ENCODE results near the gene PISD.
"Not testable (repeated sequence)": the region's sequence is repeated elsewhere in the genome, so short reads cannot be mapped to it uniquely, and the experiment has no call there.

The PISD gene

DNA sequence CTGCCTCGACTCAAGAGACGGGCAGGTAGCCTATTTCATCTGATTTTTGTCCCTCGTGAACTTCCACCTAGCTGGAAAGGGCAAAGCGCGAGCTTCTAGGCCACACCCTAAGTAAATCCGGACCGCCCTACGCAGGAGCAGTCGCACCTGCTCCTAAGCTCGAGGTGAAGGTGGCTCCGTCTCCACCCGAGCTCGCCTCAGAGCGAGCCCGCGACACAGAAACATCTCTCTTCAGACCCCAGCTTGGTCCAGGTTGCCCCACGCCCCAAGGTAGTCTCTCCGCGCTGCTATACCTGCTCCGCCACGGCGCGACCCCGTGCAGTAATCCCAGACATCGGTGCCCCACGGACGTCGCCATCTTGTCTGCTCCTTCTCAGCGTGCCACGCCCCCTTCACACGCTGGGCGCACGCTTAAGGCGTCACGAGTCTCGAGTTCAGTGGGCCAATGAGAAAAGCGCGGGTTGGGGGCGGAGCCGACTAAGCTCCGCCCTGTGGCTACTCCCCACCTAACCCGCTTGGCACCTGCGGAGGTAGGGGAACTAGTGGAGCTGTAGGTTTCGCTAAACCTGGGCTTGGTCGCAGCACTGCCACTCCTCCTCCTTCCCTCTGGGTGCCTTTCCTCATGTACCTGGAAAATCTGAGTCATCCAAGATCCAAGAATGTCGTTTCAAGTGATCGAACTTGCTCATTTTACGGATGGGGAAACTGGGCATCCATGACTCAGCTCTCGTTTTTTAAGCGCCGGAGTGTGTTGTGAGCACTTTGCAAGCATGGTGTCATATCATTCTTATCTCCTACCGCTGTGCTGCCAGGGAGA lies at the start of gene PISD:
Gene PISD, minus strand, starts transcription at position 365 of the 817 bp plus-strand sequence. Its CDS starts 7 bp downstream, at position 358.
- DNase-seq: peak; percentile 97

DNA sequence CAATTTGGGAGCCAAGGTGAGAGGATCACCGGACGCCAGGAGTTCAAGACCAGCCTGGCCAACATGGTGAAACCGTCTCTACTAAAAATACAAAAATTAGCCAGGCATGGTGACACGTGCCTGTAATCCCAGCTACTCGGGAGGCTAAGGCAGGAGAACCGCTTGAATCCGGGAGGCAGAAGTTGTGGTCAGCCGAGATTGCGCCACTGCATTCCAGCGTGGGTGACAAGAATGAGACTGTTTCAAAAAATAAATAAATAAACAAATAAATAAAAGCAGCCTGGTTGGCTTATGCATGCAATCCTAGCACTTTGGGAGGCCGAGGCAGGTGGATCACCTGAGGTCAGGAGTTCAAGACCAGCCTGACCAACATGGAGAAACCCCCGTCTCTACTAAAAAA lies 49.2 kb upstream of the PISD start:
- DNase-seq: not testable (repeated sequence)

DNA sequence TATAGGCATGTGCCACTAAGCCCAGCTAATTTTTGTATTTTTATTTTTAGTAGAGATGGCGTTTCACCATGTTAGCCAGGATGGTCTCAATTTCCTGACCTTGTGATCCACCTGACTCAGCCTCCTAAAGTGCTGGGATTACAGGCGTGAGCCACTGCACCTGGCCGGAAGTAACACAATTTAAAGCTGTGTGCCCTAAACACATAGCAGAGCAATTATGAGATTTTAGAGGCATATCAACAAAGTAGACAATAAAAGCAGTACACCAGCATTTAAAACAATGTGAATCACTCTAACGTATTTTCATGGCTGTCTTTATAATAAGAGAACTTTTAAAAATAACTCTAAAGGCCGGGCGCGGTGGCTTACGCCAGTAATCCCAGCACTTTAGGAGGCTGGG lies 45.5 kb upstream of the PISD start:
- no peak for DNase-seq

DNA sequence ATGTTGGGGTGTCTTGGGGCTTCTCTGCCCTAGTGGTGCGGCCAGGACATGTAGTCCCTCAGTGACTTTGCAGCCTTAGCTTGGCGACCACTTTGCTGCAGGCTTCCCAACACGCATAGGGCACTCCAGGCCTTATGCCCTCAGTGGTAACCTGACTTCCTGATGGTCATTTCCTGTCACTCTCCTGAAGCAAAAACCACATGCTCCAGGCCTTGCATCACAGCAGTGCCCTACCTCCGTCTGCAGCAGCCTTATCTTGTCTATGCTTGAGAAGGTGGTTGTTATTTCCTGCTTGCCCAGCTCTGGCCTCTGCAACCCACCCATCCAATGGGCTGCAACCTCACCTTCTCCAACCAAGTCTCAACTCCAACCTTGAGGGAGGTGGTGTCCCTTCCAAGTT lies 33.4 kb upstream of the PISD start:
- DNase-seq: no peak

DNA sequence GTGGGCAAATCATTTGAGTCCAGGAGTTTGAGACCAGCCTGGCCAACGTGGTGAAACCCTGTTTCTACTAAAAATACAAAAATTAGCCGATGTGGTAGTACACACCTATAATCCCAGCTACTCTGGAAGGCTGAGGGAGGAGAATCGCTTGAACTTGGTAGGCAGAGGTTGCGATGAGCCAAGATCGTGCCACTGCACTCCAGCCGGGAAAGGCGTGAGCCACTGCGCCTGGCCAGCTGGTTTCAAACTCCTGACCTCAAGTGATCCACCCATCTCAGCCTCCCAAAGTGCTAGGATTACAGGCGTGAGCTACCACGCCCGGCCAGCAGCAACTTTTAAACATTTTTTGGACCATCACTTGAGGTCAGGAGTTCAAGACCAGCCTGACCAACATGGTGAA lies 32.0 kb upstream of the PISD start:
- not testable (repeated sequence) for DNase-seq

DNA sequence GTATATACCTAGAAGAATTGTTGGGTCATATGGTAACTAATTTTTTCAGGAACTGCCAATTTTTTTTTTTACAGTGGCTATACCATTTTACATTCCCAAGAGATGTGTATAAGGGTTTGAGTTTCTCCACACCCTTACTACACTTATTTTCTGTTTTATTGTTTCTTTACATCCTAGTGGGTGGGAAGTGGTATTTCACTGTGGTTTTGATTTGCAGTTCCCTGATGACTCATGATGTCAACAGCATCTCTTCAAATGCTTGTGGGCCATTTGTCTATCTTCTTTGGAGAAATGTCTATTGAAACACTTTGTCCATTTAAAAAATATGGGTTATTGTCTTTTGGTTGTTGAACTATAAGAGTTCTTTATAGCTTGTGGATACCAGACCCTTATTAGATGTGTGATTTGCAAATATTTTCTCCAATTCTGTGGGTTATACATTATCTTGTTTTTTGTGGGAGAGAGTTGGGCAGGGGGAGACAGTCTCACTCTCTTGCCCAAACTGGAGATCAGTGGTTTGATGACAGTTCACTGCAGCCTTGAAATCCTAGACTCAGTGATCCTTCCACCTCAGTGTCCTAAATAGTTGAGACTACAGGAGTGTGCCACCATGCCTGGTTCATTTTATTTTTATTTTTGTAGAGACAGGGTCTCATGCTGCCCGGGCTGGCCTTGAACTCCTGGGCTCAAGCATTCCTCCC lies 30.3 kb upstream of the PISD start:
- no peak for DNase-seq

DNA sequence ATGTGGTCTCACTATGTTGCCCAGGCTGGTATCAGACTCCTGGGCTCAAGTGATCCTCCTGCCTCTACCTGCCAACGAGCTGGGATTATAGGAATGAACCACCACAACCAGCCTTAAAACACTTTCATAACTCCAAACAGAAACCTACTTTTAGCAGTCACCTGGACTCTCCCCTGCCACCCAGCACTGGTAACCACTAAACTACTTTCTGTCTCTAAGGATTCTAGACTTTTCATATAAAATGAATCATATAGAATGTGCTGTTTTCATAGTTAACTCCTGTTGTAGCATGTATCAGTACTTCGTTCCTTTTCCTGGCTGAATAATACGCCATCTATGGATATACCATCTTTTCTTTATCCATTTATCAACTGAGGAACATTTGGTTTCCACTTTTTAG lies 29.4 kb upstream of the PISD start:
- DNase-seq: no peak

DNA sequence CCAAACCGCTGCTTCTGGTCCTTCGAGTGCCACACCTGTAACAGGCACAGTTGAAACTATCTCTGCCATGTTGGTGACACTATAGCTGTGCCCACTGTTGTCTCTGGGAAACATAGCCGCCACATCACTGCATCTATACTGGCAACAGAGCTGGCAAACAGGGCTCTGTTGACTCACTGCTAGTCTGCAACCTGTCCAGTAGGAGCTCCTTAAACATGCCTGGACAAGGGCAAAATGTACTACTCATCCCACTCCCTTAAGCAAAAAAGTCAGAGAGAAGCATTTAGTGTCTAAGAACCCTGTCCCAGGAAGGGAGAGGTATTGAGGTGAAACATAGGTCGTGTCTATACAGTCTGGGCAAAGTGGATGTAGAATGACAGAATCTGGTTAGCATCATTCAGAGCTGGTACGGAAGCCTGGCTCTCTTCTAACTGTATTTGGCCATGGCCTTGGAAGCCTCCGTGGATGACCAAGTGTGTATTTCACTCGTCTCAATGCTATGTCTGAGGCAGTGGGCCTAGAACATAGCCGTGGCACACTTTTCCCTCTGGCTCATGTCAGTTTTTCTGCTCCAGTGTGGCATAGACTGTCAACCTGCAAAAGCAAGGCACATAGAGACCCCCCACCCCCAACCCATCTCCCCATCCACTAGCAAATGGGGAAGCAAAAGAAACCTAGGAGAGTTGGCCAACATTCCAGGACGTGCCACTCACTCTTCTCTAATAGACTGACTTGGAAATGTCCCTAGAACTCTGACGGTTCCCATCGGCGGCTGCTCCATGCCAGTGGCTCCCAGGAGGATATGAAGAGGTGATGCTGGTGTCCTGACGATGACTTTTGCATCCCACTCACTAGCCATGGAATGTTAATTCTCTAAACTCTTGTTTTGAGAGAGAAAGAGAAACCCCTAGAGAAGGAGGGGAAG lies 21.4 kb upstream of the PISD start:
- no peak for DNase-seq

DNA sequence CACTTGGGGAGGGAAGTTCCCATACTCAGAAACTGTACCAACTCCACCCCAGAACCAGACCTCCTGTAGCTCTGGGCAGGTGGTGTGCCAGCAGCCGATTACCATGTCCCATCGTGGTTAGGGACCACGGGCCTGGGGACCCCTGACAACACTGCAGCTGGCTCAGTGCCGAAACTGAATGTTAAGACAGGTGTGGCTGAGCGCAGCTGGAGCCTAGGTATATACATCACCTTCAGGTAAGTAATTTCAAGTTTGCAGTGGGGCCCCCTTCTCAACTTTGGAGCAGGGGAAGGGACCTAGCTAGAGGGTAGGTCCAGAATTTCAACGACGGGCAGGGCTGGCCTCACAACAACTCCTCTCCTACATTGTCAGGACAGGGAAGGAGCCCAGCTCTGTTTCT lies 20.7 kb upstream of the PISD start:
- DNase-seq: no peak

DNA sequence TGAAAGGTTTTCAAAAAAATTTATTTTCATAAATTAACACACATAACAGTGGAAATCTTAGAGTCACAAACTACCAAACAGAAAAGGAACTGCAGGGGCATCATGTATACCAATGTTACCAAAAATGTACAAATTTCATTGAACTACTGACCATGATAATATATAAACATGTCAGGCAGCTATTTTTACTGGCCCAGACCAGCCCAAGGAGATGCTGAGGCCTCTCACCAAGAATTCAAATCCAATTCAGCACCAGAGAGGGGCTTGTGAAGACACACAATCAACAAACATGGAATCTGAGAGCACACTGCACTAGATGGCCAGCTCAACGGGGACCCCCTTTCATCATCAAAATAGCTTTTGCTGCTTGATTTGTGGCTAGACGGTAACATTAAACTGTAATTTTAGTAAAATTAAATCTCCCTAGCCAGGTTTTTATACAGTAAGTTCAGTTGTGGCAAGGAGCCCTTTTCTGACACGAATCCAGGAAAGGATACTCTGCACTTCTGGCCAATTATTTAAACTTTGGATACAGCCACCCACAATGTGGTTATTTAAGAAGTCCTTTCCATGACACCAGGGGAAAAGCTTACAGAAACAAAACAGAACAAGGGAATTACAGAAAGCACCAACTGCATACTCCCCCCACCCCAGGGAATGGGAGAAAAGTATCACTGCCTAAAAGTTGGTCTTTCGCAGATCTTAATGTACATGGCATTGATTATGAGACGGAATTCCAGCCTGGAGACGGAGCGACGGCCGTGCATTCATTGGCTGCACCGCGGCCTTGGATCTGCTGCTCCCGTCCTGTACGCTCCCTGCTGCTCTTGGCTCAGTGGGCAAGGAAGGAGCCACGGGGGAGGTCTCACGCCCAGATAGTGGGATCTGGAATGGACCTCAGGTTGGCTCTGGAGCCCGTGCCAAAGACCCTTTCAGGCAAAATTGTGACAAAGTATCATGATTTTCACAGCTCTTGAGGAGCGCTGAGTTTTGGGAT lies 19.6 kb upstream of the PISD start:
- DNase-seq: no peak

DNA sequence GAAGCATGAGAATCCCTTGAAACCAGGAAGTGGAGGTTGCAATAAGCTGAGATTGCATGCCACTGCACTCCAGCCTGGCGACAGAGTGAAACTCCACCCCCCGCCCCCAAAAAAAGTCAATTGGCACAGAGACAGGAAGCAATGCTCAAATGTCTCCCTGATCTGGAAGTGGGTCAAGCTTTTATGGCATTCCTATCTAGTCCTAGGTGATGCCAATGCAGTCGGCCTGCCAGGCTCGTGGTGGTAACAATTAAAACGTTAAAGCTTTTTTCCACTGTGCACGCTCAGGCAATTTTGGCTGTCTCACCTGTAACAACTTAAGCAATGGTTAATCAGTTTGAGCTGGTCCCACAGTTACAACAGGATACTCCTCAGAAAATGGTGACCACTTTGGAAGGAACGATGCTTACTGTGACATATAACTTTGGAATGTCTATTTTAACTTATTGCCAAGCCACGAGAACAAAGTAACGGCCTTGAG lies 18.9 kb upstream of the PISD start:
- DNase-seq: no peak

DNA sequence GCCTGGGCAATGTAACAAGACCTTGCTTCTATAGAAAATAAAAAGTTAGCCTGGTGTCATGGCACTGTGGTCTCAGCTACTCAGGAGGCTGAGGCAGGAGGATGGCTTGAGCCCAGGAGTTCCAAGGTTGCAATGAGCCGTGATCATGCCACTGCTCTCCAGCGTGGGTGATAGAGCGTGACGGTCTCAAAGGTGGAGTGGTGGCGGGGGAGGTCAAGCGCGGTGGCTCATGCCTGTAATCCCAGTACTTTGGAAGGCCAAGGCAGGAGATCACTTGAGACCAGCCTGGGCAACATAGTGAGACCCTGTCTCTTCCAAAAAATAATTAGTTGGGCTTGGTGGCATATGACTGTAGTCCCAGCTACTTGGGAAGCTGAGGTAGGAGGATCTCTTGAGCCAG lies 16.7 kb upstream of the PISD start:
- no peak for DNase-seq

DNA sequence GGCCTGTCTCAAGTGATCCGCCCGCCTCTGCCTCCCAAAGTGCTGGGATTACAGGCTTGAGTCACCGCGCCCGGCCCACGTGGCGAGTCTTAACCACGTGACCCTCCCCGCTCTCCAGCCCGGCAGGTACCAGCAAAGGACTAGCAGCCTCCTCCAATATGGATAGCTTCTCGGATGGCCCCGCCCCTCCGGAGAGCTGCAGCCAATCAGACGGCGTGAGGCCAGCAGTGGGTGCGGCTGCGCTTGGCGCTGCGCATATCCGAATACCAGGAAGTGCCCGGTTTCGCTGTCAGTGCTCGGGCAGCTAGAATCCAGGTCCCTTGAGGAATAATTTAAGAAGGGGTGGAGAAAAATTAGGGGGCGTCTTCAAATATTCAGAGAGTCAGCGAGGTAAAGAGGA lies 14.7 kb upstream of the PISD start:
- no peak for DNase-seq

DNA sequence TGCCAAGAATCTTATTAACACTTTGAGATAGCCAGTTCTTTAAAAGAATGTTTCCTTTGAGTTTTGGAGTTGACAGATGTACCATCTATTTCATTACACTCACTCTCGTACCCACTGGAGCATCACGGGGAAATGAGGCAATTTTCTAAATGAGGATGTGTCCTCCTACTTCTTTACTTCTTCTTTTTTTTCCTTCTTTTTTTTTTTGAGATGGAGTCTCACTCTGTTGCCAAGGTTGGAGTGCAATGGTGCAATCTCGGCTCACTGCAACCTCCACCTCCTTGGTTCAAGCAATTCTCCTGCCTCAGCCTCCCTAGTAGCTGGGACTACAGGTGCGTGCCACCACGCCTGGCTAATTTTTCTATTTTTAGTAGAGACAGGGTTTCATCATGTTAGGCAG lies 12.2 kb upstream of the PISD start:
- DNase-seq: not testable (repeated sequence)

DNA sequence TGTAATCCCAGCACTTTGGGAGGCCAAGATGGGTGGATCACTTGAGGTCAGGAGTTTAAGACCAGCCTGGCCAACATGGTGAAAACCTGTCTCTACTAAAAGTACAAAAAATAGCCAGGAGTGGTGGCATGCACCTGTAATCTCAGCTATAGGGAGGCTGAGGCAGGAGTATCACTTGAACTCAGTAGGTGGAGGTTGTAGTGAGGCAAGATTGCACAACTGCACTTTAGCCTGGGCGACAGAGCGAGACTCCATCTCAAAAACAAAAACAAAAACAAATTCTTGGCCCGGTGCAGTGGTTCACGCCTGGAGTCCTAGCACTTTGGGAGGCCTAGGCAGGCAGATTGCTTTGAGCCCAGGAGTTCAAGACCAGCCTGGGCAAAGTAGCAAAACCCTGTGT lies 6.8 kb upstream of the PISD start:
- DNase-seq: not testable (repeated sequence)

DNA sequence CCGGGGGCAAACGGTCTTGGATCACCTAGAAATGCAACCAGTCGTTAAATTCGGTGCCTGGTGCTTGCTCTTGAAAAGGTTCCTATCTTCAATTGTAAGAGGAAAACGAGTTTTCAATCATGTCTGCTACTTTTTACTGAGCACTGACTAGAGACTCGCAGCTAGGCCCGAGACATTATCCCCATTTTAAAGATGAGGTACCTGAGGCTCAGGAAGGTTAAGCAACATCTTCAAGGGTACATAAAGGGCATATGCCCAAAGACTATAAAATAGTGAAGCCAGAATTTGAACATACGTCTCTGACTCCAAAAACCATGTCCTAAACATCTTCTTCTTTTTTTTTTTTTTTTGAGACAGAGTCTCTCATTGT lies 638 bp upstream of the PISD start:
- no peak for DNase-seq

DNA sequence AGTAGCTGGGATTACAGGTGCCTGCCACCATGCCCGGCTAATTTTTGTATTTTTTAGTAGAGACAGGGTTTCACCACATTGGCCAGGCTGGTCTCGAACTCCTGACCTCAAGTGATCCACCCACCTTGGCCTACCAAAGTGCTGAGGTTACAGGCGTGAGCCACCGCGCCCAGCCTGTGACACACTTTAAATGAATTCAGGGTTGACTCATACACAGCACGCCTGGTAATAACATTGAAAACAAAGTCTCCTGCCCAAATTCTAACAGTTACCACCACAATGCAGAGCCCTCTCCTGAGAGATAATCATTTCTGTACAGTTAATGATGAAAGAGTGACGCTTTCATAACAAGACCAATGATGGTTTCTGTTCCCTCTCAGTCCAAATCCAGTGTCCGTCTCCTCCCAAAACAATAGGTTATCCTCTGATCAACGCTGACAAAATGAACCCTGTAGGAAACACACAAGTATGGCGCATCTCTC lies 1.1 kb downstream of the PISD start:
- not testable (repeated sequence) for DNase-seq

DNA sequence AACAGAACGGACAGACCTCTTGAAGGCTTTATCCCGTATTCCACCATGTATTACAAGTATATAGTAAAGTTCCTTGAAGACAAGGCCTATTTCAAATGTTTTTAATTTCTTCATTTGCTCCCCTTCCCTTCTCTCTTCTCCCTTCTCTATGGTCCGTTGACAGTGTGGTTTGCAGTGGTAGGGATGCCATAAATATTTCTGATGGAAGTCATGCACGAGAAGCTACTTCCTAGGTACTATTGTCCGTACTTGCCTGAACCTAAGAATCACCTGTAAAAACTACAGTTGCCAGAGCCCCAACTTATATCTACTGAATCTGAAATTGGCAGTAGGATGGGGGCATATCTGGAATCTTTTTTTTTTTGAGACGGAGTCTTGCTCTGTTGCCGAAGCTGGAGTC lies 2.8 kb downstream of the PISD start:
- no peak for DNase-seq

DNA sequence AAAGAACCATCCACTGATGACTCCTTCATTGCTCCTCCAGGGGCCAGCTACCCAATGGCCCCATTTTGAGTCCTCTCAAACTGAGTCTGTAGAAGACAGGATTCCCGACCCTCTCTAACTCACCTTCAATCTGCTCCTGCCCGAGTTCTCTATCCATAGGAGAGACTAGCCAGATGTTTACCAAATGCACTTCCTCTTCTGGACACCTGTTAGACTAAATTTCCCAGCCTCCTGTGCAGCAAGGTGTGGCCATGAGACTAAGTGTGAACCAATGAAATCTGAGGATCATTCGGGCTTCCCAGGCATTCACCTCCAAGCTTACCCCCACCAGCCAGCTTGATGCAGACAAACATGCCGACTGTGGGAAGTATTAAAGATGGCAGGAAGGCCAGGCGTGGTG lies 7.6 kb downstream of the PISD start:
- no peak for DNase-seq

DNA sequence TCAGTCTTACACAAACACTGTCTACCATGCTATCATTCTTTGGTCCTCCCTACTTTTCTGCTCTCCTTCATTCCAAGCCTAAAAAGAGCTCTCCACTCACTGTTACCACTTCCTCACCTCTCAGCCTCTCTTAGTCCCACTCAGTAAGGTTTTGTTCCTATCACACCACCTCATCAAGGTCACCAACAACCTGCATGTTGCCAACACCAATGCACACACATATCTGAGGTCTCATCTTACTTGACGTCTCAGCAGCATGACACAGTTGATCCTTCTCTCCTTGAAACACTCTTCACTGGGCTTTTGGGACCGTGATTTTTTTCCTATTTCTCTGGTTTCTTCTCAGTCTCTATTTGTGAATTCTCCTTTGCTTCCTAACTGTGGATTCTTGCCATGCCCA lies 8.1 kb downstream of the PISD start:
- DNase-seq: no peak

DNA sequence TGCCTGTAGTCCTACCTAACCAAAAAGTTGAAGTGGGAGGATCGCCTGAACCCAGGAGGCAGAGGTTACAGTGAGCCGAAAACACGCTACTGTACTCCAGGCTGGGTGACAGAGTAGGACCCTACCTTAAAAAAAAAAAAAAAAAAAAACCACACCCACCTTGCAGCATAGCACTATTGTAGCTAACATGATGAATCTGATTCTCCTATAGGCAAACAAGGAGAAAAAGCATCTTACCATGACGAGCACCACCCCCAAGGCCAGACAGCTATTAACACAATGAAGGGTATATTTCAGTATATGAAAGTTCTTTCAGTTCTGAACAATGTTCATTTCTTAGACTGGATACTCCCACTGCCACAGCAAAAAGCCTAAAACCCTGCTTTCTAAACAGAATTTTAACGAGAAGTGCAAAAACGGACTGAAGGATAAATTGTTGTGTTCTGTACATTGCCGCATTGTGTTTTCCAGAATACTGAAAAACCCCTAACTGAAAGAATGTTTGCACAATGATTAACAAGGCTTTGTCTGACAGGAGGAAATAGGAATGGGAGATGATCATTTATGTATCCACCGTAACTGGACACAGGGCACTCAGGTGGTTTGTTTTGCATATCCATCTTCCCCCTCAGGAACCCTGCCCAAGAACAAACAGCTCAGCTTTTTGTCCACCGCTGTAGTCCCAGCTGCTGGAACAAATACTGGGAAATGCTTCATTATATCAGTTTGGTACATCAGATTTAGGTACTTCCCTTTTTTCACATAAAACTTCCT lies 8.9 kb downstream of the PISD start:
- DNase-seq: no peak

Data from NCI-H1092 (cell line).